ENCODE data around the gene FUT1. TPM values are rescaled to one million over a fixed set of nuclear protein-coding genes. Genes with fewer than 3 reads are reported as not detected.

Gene FUT1
- total RNA-seq, 1 donor: under 0.01 TPM

DNA sequence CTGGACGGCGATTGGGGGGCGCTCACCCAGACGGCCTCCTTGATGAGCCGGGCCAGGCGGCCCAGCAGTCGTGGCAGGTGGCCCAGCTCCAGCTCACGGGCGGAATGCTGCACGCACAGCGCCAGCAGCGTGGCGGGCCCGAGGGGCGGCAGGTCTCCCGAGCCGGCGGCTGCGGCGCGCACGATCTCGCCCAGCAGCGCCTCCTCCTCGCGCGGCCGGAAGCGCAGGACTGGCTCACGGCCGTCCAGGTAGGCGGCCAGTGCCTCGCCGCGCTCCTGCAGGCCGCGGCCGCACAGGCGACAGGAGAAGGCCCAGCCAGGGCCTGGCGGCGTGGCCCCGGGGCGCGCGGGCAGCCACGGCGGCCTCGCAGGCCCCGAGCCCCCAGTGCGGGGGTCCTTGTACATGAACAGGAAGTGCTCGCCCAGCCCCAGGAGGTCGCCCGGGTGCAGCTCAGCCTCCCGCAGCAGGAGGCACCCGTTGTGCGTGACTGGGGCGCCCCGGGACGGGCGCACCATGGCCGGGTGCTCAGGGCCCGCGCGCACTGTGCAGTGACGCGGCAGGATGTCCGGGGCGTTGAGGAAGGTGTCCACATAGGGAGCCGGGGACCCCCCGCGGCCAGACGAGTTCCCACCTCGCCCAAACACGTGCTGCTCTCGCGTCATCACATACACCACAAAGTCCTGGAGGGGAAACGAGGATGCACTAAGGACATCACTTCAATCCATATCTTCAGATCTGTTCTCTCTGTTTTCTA lies 23.4 kb downstream of the FUT1 start:
- TF ChIP-seq, protein P1, sequence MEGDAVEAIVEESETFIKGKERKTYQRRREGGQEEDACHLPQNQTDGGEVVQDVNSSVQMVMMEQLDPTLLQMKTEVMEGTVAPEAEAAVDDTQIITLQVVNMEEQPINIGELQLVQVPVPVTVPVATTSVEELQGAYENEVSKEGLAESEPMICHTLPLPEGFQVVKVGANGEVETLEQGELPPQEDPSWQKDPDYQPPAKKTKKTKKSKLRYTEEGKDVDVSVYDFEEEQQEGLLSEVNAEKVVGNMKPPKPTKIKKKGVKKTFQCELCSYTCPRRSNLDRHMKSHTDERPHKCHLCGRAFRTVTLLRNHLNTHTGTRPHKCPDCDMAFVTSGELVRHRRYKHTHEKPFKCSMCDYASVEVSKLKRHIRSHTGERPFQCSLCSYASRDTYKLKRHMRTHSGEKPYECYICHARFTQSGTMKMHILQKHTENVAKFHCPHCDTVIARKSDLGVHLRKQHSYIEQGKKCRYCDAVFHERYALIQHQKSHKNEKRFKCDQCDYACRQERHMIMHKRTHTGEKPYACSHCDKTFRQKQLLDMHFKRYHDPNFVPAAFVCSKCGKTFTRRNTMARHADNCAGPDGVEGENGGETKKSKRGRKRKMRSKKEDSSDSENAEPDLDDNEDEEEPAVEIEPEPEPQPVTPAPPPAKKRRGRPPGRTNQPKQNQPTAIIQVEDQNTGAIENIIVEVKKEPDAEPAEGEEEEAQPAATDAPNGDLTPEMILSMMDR (IDR thresholded peaks at IDR 0.05; ENCODE audit: insufficient read depth, low read length): no peak
- no peak overlapping the region for H3K4me3 ChIP-seq (ENCODE audit: low read depth, low read length)
- no peak for DNase-seq (ENCODE audit: low read depth)

- no peak for DNase-seq (ENCODE audit: low read depth)
- TF ChIP-seq, protein P1 (IDR thresholded peaks at IDR 0.05; ENCODE audit: insufficient read depth, low read length): no peak
- no peak overlapping the region for H3K4me3 ChIP-seq (ENCODE audit: low read depth, low read length)
These were observed 25.9 kb downstream of the FUT1 start for GRCh38 chr19:48726556-48726955.

- TF ChIP-seq, protein P1 (IDR thresholded peaks at IDR 0.05; ENCODE audit: insufficient read depth, low read length): no peak
- peak; percentile 97 for DNase-seq (ENCODE audit: low read depth)
- no peak overlapping the region for H3K4me3 ChIP-seq (ENCODE audit: low read depth, low read length)
These were observed 27.4 kb downstream of the FUT1 start for GRCh38 chr19:48724796-48725753.

GRCh38 chr19:48722196-48722708 lies 30.2 kb downstream of the FUT1 start:
- TF ChIP-seq, protein P1 (IDR thresholded peaks at IDR 0.05; ENCODE audit: insufficient read depth, low read length): no peak
- no peak overlapping the region for H3K4me3 ChIP-seq (ENCODE audit: low read depth, low read length)
- DNase-seq (ENCODE audit: low read depth): no peak

GRCh38 chr19:48720613-48721296 lies 31.7 kb downstream of the FUT1 start:
- TF ChIP-seq, protein P1 (IDR thresholded peaks at IDR 0.05; ENCODE audit: insufficient read depth, low read length): no peak
- peak; percentile 99 for DNase-seq (ENCODE audit: low read depth)
- peak overlapping the region; percentile 75 for H3K4me3 ChIP-seq (ENCODE audit: low read depth, low read length)

DNA sequence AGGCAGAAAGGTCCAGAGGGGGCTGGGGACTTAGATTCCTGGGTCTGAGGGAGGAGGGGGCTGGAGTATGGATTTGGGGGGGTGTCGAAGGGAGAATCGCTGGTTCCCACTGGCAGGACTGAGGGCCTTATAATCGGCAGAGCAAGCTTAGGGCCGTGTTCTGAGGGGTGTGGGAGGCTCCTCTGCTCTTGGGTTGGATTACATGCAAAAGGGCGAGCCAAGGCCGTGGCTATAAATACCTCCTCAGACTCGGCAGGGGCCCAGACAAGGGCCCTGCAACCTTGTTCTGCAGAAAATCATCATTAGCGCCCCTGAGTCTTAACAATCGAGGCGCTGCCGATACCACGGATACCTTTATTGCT lies 32.2 kb downstream of the FUT1 start:
- DNase-seq (ENCODE audit: low read depth): no peak
- TF ChIP-seq, protein P1 (IDR thresholded peaks at IDR 0.05; ENCODE audit: insufficient read depth, low read length): no peak
- H3K4me3 ChIP-seq (ENCODE audit: low read depth, low read length): peak overlapping the region; percentile 48
